Activated CD4-positive, alpha-beta T cell treated with anti-CD3 and anti-CD28 coated beads for 4 hours (primary cell): ENCODE results near the gene ACSL5.
"Not testable (repeated sequence)": the region's sequence is repeated elsewhere in the genome, so short reads cannot be mapped to it uniquely, and the experiment has no call there.

Source experiments
- DNase-seq, 2 donors: peaks; one replicate each; pipeline ENCODE4 v3.0.0-alpha.2; 2020

Gene ACSL5

GRCh38 chr10:112424651-112425050 is 50.7 kb downstream of the ACSL5 start:
- no peak for DNase-seq

GRCh38 chr10:112426111-112426510 is 52.2 kb downstream of the ACSL5 start:
- no peak for DNase-seq

- no peak for DNase-seq
Observed at GRCh38 chr10:112429147-112429546, 55.2 kb downstream of the ACSL5 start.

- DNase-seq, result no peak
Observed at GRCh38 chr10:112429654-112430230, 55.8 kb downstream of the ACSL5 start.

- DNase-seq, result no peak
Observed at GRCh38 chr10:112433136-112433535, 59.2 kb downstream of the ACSL5 start.

GRCh38 chr10:112434988-112435619 is 61.2 kb downstream of the ACSL5 start:
- DNase-seq, result no peak

GRCh38 chr10:112438356-112438755 is 64.4 kb downstream of the ACSL5 start:
- DNase-seq, result no peak

- no peak for DNase-seq
Observed at GRCh38 chr10:112441520-112441919, 67.6 kb downstream of the ACSL5 start.

- DNase-seq, result no peak
Observed at GRCh38 chr10:112442063-112442462, 68.1 kb downstream of the ACSL5 start.

GRCh38 chr10:112446055-112446854 is 72.3 kb downstream of the ACSL5 start:
- DNase-seq, result peak in 1 of 2 donors; percentile 7

GRCh38 chr10:112446855-112447619 is 73.1 kb downstream of the ACSL5 start, which contains the start of the genes VTI1A and ZDHHC6:
Gene VTI1A, plus strand, starts transcription at chr10:112447215. Its CDS starts 159 bp downstream, at chr10:112447374.
Gene ZDHHC6, minus strand, starts transcription at chr10:112446914. Its CDS starts 1,478 bp downstream, at chr10:112445436.
- peak; percentile 78 to 79 for DNase-seq

- no peak for DNase-seq
Observed at GRCh38 chr10:112447620-112447928, 73.7 kb downstream of the ACSL5 start.

- no peak for DNase-seq
Observed at GRCh38 chr10:112448888-112449287, 75.0 kb downstream of the ACSL5 start.

GRCh38 chr10:112454910-112455779 is 81.2 kb downstream of the ACSL5 start:
- no peak for DNase-seq

- no peak for DNase-seq
Observed at GRCh38 chr10:112456533-112456932, 82.6 kb downstream of the ACSL5 start.

GRCh38 chr10:112460366-112460765 is 86.5 kb downstream of the ACSL5 start:
- DNase-seq, result no peak

- no peak for DNase-seq
Observed at GRCh38 chr10:112461029-112461887, 87.3 kb downstream of the ACSL5 start.

GRCh38 chr10:112464074-112464473 is 90.2 kb downstream of the ACSL5 start:
- not testable (repeated sequence) for DNase-seq

- no peak for DNase-seq
Observed at GRCh38 chr10:112465299-112465883, 91.5 kb downstream of the ACSL5 start.

GRCh38 chr10:112466802-112467201 is 92.9 kb downstream of the ACSL5 start:
- DNase-seq, result no peak
